HG03442 (cell line): Measurements from ENCODE around the gene COL28A1.
"Not testable (repeated sequence)": the region's sequence is repeated elsewhere in the genome, so short reads cannot be mapped to it uniquely, and the experiment has no call there.

Experiments
- ATAC-seq: cut with Tn5 transposase; IDR thresholded peaks from one replicate; pipeline ENCODE4 v1.9.1; 2021; ENCODE audit warnings: mild to moderate bottlenecking, moderate library complexity; ENCODE audit not compliant: unreplicated experiment

COL28A1 gene

DNA sequence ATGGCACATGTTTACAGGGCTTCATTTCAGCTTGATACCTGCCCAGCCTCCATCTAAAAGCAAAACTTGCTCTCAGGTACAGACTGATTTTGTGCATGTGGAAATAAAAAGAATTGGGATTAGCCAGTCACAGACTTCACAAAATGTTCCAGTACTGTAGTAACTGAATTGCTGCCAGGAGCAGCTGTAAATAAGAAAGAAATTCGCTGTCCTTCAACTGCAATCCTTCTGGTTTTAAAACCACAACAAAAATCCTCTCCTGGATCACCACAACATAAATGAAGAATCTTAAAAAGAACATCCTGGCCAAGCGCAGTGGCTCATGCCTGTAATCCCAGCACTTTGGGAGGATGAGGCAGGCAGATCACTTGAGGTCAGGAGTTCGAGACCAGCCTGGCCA lies 27.1 kb upstream of the COL28A1 start:
- ATAC-seq: no peak

DNA sequence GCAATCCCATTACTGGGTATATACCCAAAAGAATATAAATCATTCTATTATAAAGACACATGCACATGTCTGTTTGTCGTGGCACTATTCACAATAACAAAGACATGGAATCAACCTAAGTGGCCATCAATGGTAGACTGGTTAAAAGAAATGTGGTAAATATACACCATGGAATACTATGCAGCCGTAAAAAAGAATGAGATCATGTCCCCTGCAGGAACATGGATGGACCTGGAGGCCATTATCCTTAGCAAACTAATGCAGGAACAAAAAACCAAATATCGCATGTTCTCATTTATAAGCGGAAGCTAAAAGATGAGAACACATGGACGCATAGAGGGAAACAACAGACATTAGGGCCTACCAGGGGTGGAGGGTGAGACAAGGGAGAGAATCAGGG lies 25.9 kb upstream of the COL28A1 start:
- ATAC-seq: not testable (repeated sequence)

DNA sequence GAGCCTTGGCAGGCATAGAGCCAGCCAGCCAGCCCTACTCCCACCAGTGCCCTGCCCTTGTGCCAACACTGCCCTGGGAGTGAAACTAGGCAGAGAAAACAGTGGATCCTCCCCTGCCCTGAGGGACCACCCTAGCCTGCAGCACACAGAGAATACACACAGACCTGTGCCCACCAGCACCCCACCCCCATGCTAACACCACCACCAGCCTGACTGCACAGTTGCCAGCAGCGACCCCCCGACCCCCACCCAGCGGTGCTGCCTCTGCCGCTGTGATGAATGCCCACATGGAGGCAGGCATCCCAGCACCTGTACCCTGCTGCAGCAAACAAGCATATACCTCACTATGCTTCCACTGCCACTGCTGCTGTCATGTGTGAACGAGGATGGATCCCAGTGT lies 21.6 kb upstream of the COL28A1 start:
- no peak for ATAC-seq

DNA sequence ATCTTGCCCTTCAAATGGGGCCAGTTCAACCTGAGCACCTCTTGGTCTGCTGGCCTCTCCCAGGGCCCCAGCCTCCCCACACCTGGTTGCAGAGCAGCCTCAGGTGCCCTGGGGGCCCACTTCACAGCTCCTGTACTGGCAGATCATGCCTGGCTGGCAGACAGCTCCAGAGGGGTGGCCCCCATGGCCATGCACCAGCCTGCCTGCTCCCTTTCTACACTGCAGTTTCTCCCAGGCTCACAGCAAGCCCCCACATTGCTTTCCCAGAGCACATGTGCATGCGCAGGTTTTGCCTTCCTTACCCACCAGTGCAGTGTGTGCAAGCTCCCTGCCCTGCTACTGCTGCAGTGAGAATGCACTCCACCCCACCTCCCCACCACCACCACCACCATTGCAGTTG lies 21.2 kb upstream of the COL28A1 start:
- no peak for ATAC-seq

DNA sequence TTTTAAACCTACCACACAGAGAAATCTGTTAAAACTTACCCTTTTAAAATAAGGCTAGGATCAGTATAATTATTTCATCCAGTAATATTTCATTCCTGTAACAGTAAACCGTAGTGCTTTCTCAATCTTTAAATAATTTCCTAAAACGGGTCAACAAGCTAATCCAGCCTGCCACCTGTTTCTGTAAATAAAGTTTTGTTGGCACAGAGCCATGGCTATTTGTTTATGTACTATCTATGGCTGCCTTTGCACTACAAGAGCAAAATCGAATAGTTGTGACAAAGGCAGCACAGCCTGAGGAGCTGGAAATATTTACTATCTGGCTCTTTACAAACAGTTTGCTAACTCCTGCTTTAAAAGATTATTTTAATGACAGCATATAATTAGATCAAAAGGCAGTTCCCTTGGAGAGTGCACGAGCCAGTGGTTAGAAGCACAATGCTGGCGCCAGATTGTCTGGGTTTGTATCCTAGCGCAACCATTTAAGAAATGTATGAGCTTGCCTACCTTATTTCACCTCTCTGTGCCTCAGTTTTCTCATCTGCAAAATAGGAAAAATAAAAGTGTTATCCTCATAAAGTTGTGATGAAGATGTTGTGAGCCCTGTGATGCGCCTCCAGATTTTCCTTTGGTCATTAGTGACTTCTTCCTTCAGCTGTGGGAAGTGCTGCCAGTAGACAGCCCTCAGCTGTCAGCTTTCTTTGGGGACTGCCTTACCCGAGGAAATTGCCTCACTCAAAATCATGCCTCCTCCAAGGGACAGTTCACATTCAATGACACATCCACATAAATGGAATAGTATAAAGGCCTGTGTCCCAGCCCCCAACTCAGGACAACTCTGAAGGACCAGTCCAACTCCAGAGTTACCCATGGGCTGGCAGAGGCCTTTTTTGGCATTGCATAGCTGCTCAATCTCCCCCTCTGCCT lies 19.2 kb upstream of the COL28A1 start:
- no peak for ATAC-seq

DNA sequence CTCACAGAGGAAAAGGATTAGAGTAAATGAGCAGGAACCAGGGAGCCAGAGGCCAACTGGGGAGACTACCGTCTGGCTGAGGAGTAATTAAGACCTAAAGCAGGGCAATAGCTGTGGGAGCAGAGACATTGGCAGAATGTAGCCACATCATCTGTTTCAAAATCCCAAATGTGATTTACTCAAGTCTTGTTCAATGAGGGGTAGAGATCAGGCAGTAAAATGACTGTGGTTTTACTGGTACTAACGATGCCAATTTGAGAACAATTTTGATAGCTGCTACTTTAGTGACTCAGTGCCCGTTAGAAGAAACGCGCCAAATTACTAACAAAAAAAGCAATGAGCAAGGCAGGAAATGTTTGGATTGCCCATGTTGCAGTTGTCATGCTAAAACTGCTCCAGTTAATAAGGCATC lies 18.4 kb upstream of the COL28A1 start:
- no peak for ATAC-seq

DNA sequence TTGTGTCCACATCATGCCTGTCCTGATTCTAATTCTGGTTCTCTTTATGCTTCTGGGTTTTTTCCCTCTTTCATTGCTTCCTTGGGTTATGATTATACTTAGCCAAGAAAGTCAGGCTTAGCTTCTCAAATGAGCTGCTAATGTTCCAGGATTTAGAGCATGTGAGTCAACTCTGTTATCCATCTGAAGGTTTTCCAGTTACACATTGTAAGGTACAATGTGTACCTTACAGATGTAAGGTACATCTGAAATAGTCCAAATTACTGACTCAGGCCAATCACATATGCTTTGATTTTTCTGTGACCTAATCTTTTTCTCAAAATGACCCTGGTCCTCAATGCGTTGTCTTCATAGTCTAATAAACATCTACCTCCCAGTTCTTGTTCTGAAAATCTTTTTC lies 17.7 kb upstream of the COL28A1 start:
- ATAC-seq: no peak

DNA sequence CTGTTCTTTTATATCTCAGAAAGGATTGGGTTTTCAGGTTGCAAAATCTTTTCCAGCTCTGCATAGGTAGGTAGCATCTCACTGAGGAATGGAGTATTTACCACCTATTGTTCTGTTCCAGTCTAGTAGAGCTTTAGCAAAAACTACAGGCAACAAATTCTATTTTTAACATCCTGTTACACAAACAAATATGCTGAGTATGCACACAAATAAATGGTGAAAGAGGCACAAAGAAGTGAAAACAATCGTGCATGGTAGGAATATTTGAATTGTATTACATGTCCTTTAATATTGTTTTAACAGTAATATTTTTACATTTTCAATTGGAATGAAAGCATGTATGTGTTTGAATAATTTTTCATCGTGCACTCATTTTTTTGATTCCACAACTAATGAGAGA lies 16.5 kb upstream of the COL28A1 start:
- no peak for ATAC-seq

DNA sequence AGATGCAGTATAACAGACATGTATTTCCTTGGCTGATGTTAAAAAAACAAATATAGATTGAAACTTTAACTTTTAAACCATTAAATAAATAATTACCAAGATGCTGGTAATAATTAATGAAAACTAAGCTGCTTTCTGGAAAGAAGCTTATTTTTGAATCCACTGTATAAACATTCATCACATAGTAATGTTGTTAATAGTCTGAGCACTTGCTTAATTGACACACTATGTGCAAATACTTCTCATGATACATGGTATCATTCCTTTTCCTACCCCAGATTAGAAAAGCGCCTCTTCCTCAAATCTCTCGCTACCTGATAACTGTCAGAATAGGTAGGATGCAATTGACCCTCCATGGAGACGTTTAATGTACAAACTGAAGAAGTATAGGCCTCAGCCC lies 15.0 kb upstream of the COL28A1 start:
- ATAC-seq: no peak

DNA sequence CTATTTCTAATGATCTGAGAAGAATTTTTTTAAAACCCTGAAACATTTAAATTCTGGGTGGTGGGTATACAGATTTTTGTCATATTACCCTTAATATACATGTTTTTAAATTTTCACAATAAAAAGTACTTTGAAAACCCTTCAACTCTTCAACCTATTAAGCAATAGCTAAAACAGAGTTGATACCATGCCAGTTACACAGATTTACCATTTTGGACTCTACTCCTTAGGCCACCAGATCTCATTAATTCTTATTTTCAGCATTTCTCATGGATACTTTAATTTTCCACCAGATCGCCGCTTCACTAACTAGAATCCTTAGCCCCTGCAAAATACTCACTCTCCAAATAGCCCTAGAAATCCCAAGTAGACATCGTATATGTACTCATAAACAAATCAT lies 12.7 kb upstream of the COL28A1 start:
- ATAC-seq: no peak

DNA sequence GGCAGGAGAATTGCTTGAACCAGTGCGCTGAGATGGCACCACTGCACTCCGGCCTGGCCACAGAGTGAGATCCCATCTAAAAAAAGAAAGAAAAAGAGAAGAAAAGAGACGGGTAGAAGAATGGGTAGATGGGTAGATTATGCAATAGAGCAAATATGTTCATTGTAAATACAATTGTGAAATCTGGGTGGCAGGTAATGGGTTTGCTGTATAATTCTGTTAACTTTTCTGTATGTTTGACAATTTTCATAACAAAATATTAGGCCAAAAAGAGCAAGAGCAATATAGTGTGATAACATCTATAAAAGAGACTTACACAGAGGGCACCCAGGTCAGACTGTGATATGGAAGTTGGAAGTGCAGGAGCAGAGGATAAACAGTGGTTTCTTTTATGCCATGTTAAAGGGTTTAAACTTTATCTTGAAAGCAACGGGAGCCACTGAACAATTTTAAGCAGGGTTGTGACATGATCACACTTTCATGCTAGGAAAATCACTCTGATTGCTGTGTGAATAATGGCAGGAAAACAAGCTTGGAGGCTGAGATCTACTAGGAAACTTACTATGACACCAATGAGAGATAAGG lies 6.7 kb upstream of the COL28A1 start:
- no peak for ATAC-seq

DNA sequence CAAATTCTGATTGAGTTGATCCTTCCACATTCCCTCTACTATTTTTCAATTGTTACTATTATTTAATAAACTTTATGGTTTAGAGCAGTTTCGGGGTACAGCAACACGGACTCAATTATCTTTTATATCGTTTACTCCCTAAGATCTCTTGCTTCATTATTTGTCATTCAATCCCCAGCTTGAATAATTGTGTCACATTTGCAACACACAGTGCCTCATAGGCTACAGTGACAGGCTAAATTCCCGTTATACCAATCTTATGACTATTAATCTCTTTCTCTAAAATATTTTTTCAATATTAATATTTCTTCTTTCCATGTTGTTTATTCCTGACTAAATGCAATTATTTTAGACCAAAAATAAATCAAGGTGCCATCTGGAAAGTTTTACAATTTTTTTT lies 4.0 kb upstream of the COL28A1 start:
- ATAC-seq: no peak

DNA sequence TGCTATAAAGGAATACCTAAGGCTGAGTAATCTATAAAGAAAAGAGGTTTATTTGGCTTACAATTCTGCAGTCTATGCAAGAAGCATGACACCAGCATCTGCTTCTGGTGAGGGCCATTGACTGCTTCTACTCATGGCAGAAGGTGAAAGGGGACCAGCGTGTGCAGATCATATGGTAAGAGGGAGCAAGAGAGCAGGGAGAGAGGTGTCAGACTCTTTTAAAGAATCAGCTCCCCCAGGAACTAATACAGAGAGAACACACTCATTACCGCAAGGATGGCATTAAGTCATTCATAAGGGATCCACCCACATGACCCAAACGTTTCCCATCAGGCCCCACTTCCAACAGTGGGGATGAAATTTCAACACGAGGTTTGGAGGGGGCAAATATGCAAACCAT lies 3.5 kb upstream of the COL28A1 start:
- ATAC-seq: no peak

DNA sequence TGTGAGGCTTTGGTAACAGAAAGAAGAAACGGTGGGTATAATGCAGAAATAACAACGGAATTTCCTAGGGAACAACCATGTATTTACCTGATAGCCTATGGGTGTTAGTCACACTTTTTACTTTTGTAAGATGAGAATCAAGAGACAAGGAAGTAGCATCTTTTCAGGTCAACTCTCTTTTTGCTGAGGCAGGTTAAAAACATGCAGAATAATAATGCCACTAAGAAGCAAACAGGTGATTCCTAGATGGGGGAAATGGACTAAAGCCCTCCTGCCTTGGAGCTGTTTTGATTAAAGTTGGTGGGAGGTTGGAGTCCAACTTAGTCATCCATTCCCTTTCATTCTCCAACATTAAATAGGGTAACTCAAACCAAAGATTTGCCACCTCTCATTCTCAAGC lies 2.0 kb upstream of the COL28A1 start:
- no peak for ATAC-seq

DNA sequence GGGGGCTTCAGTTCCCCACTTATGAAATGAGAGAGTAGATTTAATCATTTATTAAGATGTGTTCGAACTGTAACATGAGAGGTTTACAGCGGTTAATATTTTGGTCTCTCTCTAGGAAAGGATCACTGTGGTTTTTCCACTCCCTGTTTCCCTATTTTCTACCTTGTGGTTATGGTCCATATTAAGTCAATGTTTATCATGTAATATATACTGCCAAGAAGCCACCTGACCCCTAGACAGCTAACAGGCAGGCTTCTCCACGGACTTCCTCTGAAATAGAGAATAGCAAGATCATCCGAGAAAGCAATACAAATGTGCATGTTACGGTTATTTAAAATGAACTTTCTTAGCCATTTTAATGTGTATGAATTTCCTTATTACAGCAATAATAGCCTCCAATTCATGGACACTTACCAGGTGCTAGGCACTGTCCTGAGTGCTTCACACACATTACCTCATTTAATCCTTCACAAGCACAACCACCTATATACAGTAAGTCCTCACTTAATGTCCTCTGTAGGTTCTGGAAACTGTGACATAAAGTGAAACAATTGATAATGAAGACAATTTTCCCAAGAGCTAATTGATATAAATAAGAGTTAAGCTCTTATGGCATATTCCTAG lies 835 bp upstream of the COL28A1 start:
- no peak for ATAC-seq

DNA sequence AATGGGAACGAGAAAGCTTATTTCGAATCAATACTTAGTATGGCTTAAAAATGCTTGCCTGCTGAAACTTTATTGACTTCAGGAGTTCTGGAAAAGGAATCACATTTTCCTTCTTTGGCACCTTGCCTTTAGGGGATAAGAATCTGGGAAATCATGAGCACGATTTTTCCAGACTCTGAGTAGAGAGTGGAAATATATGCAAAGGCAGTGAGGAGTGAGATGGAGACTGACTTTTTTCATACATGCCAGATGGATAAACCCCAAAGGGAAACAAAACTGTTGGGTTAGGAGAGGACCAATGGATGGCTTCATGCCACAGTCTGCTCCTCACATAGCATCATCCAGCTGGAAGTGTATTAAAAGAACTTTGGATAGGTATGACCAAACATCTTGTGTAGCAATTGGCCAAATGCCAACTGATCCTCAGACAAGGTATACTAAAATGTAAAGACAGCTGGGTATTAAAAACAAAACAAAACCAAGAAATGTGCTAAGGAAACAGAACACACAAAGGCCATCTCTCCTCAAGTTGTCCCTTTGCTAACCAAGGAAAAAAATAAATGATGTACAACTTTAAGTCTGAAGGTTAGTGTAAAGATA lies 1.7 kb downstream of the COL28A1 start:
- no peak for ATAC-seq

DNA sequence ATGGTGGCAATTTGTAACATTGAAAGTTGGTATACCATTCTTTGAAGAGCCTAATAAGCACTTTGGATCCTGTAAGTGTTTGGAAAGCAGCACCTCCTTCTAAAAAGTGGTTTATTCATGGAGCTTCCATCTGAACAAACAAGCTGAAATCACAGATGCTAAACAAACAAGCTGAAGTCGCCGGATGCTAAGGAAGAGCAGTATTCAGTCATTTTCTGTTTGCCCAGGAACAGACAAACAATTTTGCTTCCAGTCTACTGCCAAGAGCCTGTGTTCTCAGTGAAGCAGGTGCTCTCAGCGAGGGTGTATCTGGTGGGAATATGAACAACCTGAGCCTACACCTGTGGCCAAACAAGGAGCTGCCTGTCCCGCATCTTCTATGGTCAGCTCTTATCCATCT lies 6.3 kb downstream of the COL28A1 start:
- no peak for ATAC-seq

DNA sequence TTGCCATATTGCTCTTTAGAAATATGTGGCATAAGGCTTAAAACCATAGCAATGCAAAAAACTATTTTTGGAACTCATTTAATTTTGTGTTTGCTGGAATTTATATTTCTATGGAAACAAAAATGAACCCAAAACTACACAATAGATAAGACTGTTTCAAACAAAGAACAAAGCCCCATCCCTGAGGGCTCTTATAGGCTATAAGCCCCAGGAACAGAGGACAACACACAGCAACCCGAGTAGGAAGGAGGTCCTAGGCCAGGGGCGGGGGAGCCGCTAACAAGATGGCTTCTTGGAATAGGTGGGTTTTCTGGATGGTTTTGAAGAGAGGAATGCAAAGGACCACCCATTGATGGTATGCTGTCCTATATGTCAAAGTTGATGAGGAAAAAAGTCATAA lies 8.6 kb downstream of the COL28A1 start:
- no peak for ATAC-seq

DNA sequence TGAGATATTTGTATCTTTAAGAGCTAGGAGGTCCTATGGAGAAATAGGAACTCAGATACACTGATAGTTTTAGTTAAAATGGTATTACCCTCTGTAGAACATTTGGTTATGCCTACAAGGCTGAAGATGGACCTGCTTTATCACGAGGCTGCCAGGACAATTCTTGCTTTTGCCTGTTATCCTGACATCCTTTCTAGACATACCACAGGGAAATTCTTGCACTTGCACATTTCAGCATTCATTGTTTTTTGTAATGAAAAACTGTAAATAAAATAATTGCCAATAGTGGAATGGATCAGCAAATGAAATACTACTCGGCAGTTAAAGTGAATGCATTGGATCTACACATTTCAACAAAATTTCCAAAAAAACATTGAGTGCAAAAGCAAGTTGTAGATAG lies 9.7 kb downstream of the COL28A1 start:
- no peak for ATAC-seq

DNA sequence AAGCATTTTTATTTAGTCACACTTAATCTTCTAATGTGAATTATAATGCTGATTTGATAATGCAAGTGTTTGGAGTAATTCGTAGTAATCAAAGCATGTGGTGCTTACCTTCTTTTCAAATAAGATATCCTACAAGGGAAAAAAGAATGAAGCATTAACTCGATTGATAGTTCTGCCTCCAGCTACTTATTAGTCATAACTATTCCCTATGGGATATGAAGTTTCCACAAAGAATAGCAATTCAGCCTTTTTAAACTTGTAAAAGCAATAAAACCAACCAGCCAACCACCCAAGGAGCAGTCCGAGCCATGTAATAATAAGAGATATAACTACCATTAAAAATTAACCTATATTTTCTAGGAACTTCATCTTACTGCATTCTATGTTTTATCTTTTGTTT lies 11.6 kb downstream of the COL28A1 start:
- no peak for ATAC-seq

DNA sequence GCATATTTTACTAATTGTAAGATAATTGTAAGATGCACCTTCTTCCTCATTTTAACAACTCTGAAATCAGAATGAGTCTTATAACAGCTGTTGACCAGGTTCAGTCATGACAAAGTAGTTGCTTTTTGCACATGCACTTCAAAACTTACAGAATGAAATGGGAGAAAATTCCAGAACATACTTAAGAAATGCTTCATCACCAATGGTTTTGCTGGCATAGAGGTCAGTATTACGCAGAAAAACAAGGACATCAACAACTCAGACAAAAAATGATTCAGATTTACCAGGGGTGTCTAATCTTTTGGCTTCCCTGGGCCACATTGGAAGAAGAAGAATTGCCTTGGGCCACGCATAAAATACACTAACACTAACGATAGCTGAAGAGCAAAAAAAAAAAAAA lies 13.3 kb downstream of the COL28A1 start:
- ATAC-seq: no peak

DNA sequence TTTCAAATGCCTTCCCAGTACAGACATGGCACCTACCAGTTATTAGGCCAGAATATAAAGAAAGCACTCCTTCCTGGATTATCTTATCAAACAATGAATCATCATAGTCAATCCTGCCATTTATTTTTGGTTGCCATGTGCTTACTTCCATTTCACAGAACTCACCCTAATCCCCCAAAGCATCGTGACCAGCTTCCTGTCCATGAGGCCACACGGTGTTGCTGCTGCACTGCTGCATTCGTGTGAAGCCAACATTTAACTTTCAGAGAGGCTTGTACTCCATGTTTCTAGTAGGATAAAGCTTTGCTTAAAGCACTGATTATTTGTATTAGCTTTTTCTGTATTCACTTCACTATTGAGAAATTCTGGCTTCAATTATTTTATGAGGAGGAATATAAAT lies 14.4 kb downstream of the COL28A1 start:
- no peak for ATAC-seq
